PC-3 (cell line): ENCODE results near the gene PLLP.

ENCODE experiments used
- CTCF ChIP-seq: fragments of 300-600 bp; sonication (generic); conservative IDR thresholded peaks from 2 replicates; pipeline ENCODE4 v1.5.1; 2017; ENCODE audit warnings: antibody characterized with exemption, low read depth, mild to moderate bottlenecking, low read length
- EZH2 ChIP-seq: fragments of 300-600 bp; sonication (generic); IDR thresholded peaks from one replicate; pipeline ENCODE4 v1.6.1; 2017; ENCODE audit warnings: antibody characterized with exemption, mild to moderate bottlenecking, low read length; ENCODE audit not compliant: unreplicated experiment

GRCh38 chr16:57270221-57271062, 14.0 kb downstream of the PLLP start:
- no peak for TF ChIP-seq CTCF
- no peak for TF ChIP-seq EZH2
